ENCODE data around the gene APBA1.

APBA1 gene

GRCh38 chr9:69472101-69472620 lies 200.0 kb downstream of the APBA1 start:
- DNase-seq (ENCODE audit: low spot score): no peak

- no peak for DNase-seq (ENCODE audit: low spot score)
Measured at GRCh38 chr9:69471433-69471832, 200.7 kb downstream of the APBA1 start.

- peak; percentile 20 for DNase-seq (ENCODE audit: low spot score)
Measured at GRCh38 chr9:69470186-69470977, 201.8 kb downstream of the APBA1 start.

GRCh38 chr9:69469136-69469535 lies 203.0 kb downstream of the APBA1 start:
- DNase-seq (ENCODE audit: low spot score): no peak

- DNase-seq (ENCODE audit: low spot score): no peak
Measured at GRCh38 chr9:69468380-69468779, 203.8 kb downstream of the APBA1 start.

- DNase-seq (ENCODE audit: low spot score): no peak
Measured at GRCh38 chr9:69466151-69466550, 206.0 kb downstream of the APBA1 start.

- DNase-seq (ENCODE audit: low spot score): no peak
Measured at GRCh38 chr9:69465473-69465872, 206.7 kb downstream of the APBA1 start.

GRCh38 chr9:69463497-69464068 lies 208.6 kb downstream of the APBA1 start:
- DNase-seq (ENCODE audit: low spot score): no peak

- DNase-seq (ENCODE audit: low spot score): no peak
Measured at GRCh38 chr9:69462394-69462793, 209.8 kb downstream of the APBA1 start.

- DNase-seq (ENCODE audit: low spot score): no peak
Measured at GRCh38 chr9:69461103-69461887, 210.9 kb downstream of the APBA1 start.

GRCh38 chr9:69460012-69460411 lies 212.2 kb downstream of the APBA1 start:
- no peak for DNase-seq (ENCODE audit: low spot score)

- no peak for DNase-seq (ENCODE audit: low spot score)
Measured at GRCh38 chr9:69458176-69458575, 214.0 kb downstream of the APBA1 start.

GRCh38 chr9:69456201-69456600 lies 216.0 kb downstream of the APBA1 start:
- no peak for DNase-seq (ENCODE audit: low spot score)

GRCh38 chr9:69455311-69455710 lies 216.9 kb downstream of the APBA1 start:
- no peak for DNase-seq (ENCODE audit: low spot score)

- no peak for DNase-seq (ENCODE audit: low spot score)
Measured at GRCh38 chr9:69454321-69454720, 217.8 kb downstream of the APBA1 start.

- DNase-seq (ENCODE audit: low spot score): no peak
Measured at GRCh38 chr9:69453746-69454145, 218.4 kb downstream of the APBA1 start.

GRCh38 chr9:69452110-69452782 lies 219.9 kb downstream of the APBA1 start:
- no peak for DNase-seq (ENCODE audit: low spot score)

- no peak for DNase-seq (ENCODE audit: low spot score)
Measured at GRCh38 chr9:69446496-69446895, 225.7 kb downstream of the APBA1 start.

GRCh38 chr9:69445251-69445650 lies 226.9 kb downstream of the APBA1 start:
- no peak for DNase-seq (ENCODE audit: low spot score)

- DNase-seq (ENCODE audit: low spot score): no peak
Measured at GRCh38 chr9:69444791-69445190, 227.4 kb downstream of the APBA1 start.

- no peak for DNase-seq (ENCODE audit: low spot score)
Measured at GRCh38 chr9:69444021-69444420, 228.2 kb downstream of the APBA1 start.

- peak; percentile 34 for DNase-seq (ENCODE audit: low spot score)
Measured at GRCh38 chr9:69443178-69443577, 229.0 kb downstream of the APBA1 start.

All from SW480 (cell line).